H9 (cell line): ENCODE results near the gene ORAI2. TPM values are rescaled to one million over a fixed set of nuclear protein-coding genes. Genes with fewer than 3 reads are reported as not detected.

Source experiments
- DNase-seq: peaks from one replicate; pipeline ENCODE4 v3.0.0-alpha.2; 2017
- H2AFZ ChIP-seq: one replicate; pipeline ENCODE4 v1.6.1; 2013; ENCODE audit warnings: mild to moderate bottlenecking, low read length, control low read depth, moderate library complexity
- H2AK5ac ChIP-seq: 2 replicates; pipeline ENCODE4 v1.6.1; 2013; ENCODE audit warnings: low read length, control low read depth, mixed read lengths; ENCODE audit not compliant: insufficient read length
- H2BK120ac ChIP-seq: one replicate; pipeline ENCODE4 v1.6.1; 2013; ENCODE audit warnings: low read depth, mild to moderate bottlenecking, low read length, control low read depth, inconsistent platforms; ENCODE audit not compliant: poor library complexity, severe bottlenecking
- H2BK12ac ChIP-seq: 2 replicates; pipeline ENCODE4 v1.6.1; 2013; ENCODE audit warnings: low read length, control low read depth, mixed read lengths, low read depth; ENCODE audit not compliant: insufficient read length
- H2BK15ac ChIP-seq: 2 replicates; pipeline ENCODE4 v1.6.1; 2013; ENCODE audit warnings: low read depth, low read length, control low read depth
- H2BK20ac ChIP-seq: one replicate; pipeline ENCODE4 v1.6.1; 2013; ENCODE audit warnings: low read depth, mild to moderate bottlenecking, low read length, control low read depth, inconsistent platforms; ENCODE audit not compliant: poor library complexity, severe bottlenecking
- H2BK5ac ChIP-seq: 2 replicates; pipeline ENCODE4 v1.6.1; 2013; ENCODE audit warnings: low read length, control low read depth, mixed read lengths; ENCODE audit not compliant: insufficient read length
- H3K14ac ChIP-seq: 2 replicates; pipeline ENCODE4 v1.6.1; 2013; ENCODE audit warnings: low read length, control low read depth; ENCODE audit not compliant: insufficient read depth
- H3K18ac ChIP-seq: 2 replicates; pipeline ENCODE4 v1.6.1; 2013; ENCODE audit warnings: low read depth, mild to moderate bottlenecking, mixed read lengths, low read length, control low read depth; ENCODE audit not compliant: insufficient read length
- H3K23ac ChIP-seq: 2 replicates; pipeline ENCODE4 v1.6.1; 2013; ENCODE audit warnings: low read length, control low read depth, mixed read lengths, low read depth; ENCODE audit not compliant: insufficient read length
- H3K23me2 ChIP-seq: 2 replicates; pipeline ENCODE4 v1.6.1; 2013; ENCODE audit warnings: low read depth, mild to moderate bottlenecking, mixed read lengths, low read length, control low read depth; ENCODE audit not compliant: insufficient read length, poor library complexity, severe bottlenecking
- H3K27ac ChIP-seq: 2 replicates; pipeline ENCODE4 v1.5.1; 2013; ENCODE audit warnings: low read length, control low read depth, mixed read lengths, low read depth; ENCODE audit not compliant: insufficient read length
- H3K27me3 ChIP-seq: 2 replicates; pipeline ENCODE4 v1.6.1; 2013; ENCODE audit warnings: low read length, control low read depth, inconsistent platforms; ENCODE audit not compliant: insufficient read depth
- H3K4ac ChIP-seq: 2 replicates; pipeline ENCODE4 v1.6.1; 2013; ENCODE audit warnings: low read depth, mild to moderate bottlenecking, control low read depth, inconsistent platforms, low read length, moderate library complexity
- H3K4me1 ChIP-seq: 2 replicates; pipeline ENCODE4 v1.6.1; 2013; ENCODE audit warnings: low read length, control low read depth, inconsistent platforms; ENCODE audit not compliant: insufficient read depth
- H3K4me2 ChIP-seq: 2 replicates; pipeline ENCODE4 v1.6.1; 2013; ENCODE audit warnings: low read length, control low read depth, mixed read lengths; ENCODE audit not compliant: insufficient read length, insufficient read depth
- H3K56ac ChIP-seq: 2 replicates; pipeline ENCODE4 v1.6.1; 2013; ENCODE audit warnings: low read depth, mild to moderate bottlenecking, mixed read lengths, low read length, control low read depth; ENCODE audit not compliant: insufficient read length
- H3K79me1 ChIP-seq: 2 replicates; pipeline ENCODE4 v1.6.1; 2013; ENCODE audit warnings: low read depth, mild to moderate bottlenecking, moderate library complexity, low read length, control low read depth, inconsistent platforms; ENCODE audit not compliant: insufficient read depth, poor library complexity, severe bottlenecking
- H3K79me2 ChIP-seq: 2 replicates; pipeline ENCODE4 v1.6.1; 2013; ENCODE audit warnings: low read length, control low read depth, inconsistent platforms; ENCODE audit not compliant: insufficient read depth
- H3K9ac ChIP-seq: 2 replicates; pipeline ENCODE4 v1.6.1; 2013; ENCODE audit warnings: low read length, control low read depth, mixed read lengths; ENCODE audit not compliant: insufficient read length; ENCODE audit errors: extremely low read depth
- H3K9me3 ChIP-seq: one replicate; pipeline ENCODE4 v1.6.1; 2013; ENCODE audit warnings: low read depth, low read length, inconsistent platforms; ENCODE audit not compliant: control insufficient read depth
- H3T11ph ChIP-seq: one replicate; pipeline ENCODE4 v1.6.1; 2013; ENCODE audit warnings: mild to moderate bottlenecking, low read length, control low read depth, inconsistent platforms
- H4K20me1 ChIP-seq: one replicate; pipeline ENCODE4 v1.6.1; 2013; ENCODE audit not compliant: control insufficient read depth, insufficient read length, insufficient read depth
- H4K5ac ChIP-seq: 2 replicates; pipeline ENCODE4 v1.6.1; 2013; ENCODE audit warnings: low read depth, mild to moderate bottlenecking, mixed read lengths, low read length, control low read depth; ENCODE audit not compliant: insufficient read length
- H4K8ac ChIP-seq: replicated peaks from 2 replicates; pipeline ENCODE4 v1.6.1; 2013; ENCODE audit warnings: low read length, control low read depth, mixed read lengths, low read depth; ENCODE audit not compliant: insufficient read length
- H4K91ac ChIP-seq: 2 replicates; pipeline ENCODE4 v1.6.1; 2013; ENCODE audit warnings: low read depth, mild to moderate bottlenecking, moderate library complexity, mixed read lengths, low read length, control low read depth; ENCODE audit not compliant: insufficient read length
- H3K27ac Mint-ChIP-seq, 3 experiments: 2 replicates in 2 of 3; 3 replicates in 1 of 3; pipeline ENCODE4 v1.8.0; 2020 to 2021; ENCODE audit warnings: mixed read lengths in 3 of 3, mild to moderate bottlenecking in 1 of 3, moderate library complexity in 1 of 3
- H3K27me3 Mint-ChIP-seq: 2 replicates; pipeline ENCODE4 v1.8.0; 2021; ENCODE audit warnings: low read depth, mild to moderate bottlenecking, moderate library complexity, mixed read lengths
- H3K36me3 Mint-ChIP-seq, 3 experiments: 2 replicates in 2 of 3; 3 replicates in 1 of 3; pipeline ENCODE4 v1.8.0; 2020 to 2021; ENCODE audit warnings: low read depth in 3 of 3, mixed read lengths in 3 of 3; ENCODE audit not compliant: insufficient read depth in 1 of 3
- H3K4me1 Mint-ChIP-seq, 2 experiments: 2 replicates each; pipeline ENCODE4 v1.8.0; 2020; ENCODE audit warnings: mixed read lengths in 2 of 2
- H3K4me3 Mint-ChIP-seq, 2 experiments: 2 replicates in 1 of 2; 3 replicates in 1 of 2; pipeline ENCODE4 v1.8.0; 2020 to 2021; ENCODE audit warnings: mild to moderate bottlenecking in 2 of 2, mixed read lengths in 2 of 2, moderate library complexity in 1 of 2
- H3K9me3 Mint-ChIP-seq, 2 experiments: 2 replicates in 1 of 2; 3 replicates in 1 of 2; pipeline ENCODE4 v1.8.0; 2020; ENCODE audit warnings: mild to moderate bottlenecking in 2 of 2, mixed read lengths in 2 of 2, moderate library complexity in 1 of 2
- CTCF ChIP-seq: fragments of 200-600 bp; sonication (generic); conservative IDR thresholded peaks from 3 replicates; pipeline ENCODE4 v1.8.0; 2021; ENCODE audit warnings: antibody characterized with exemption, mild to moderate bottlenecking
- WGBS: extraction: QIAGEN DNeasy Blood & Tissue Kit; methylation state at CpG from one replicate; pipeline ENCODE4 v1.1.7; 2013; ENCODE audit warnings: missing lambda C conversion rate, low lambda C conversion rate, mixed read lengths; ENCODE audit not compliant: insufficient read length; ENCODE audit errors: extremely low coverage; 5-methylcytosine and 5-hydroxymethylcytosine counted together
- total RNA-seq: library from RNA; stranded (reverse); gene quantifications from 2 replicates; pipeline ENCODE4 v1.2.1, GENCODE V29; 2021

The ORAI2 gene
- total RNA-seq, 1 experiment from 2014 or later, result 26.6 TPM

DNA sequence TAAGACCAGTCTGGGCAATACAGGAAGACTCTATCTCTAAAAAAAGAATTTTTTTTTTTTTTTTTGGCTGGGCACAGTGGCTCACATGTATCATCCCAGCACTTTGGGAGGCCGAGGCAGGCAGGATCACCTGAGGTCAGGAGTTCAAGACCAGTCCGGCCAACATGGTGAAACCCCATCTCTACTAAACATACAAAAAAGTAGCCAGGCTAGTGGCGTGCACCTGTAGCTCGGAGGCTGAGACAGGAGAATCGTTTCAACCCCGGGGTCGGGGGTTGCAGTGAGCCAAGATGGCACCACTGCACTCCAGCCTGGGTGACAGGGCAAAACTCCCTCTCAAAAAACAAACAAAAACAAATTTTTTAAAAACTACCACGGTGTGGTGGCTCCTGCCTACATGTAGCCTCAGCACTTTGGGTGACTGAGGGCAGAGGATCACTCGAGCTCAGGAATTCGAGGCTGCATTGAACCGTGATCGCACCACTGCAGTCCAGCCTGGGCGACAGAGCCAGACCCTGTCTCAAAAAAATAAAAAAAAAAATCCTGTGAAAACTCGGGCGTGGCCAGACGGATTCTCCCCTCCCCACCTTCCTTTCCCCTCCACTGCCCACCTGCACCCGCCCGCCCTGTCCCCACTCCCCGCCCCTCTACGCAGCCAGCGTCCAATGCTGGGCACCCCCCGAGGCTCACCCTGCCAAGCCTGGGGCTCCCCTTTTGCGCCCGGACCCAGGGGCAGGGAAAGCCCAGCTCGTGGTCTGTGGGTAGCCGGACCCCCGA is 745 bp upstream of the ORAI2 start:
- no peak overlapping the region for H2AFZ ChIP-seq
- no CpG with 5 or more reads among the region's 27 CpGs for WGBS

More for the DNA sequence above, 745 bp upstream of the ORAI2 start:
- Histone ChIP-seq H3K27ac (no peak overlapping the region), H3K4me2 (peak overlapping the region; percentile 40), H3K4me1 (no peaks in the 10 kb centered on the region; the same call in 1 of the 2 replicates), H2BK120ac (no peak overlapping the region), H3K23me2 (peaks cover 9% of the 10 kb centered on the region), H3K4ac (no peak overlapping the region), H4K20me1 (no peaks in the 10 kb centered on the region), H3K56ac (no peak overlapping the region), H3T11ph (no peak overlapping the region), H4K8ac (no peak overlapping the region), H3K79me1 (no peaks in the 10 kb centered on the region), H3K23ac (no peak overlapping the region), H3K79me2 (no peaks in the 10 kb centered on the region), H3K18ac (peak overlapping the region; percentile 54), H2BK15ac (no peak overlapping the region), H2BK12ac (no peak overlapping the region), H2BK20ac (no peak overlapping the region), H3K9ac (no peak overlapping the region), H2AK5ac (no peak overlapping the region), H4K5ac (no peak overlapping the region), H3K27me3 (no peaks in the 10 kb centered on the region), H2BK5ac (no peak overlapping the region), H3K9me3 (no peaks in the 10 kb centered on the region), H3K14ac (peak overlapping the region; percentile 55; the same call in 1 of the 2 replicates), H4K91ac (no peak overlapping the region)
- peak overlapping the region; percentile 75 to 79 for H3K4me3 Mint-ChIP-seq
- peaks cover 21% of the 10 kb centered on the region in 2 experiments for H3K4me1 Mint-ChIP-seq
- H3K9me3 Mint-ChIP-seq, result no peaks in the 10 kb centered on the region
- peak; percentile 33 for DNase-seq
- peaks cover 0 to 16% (median 0%) of the 10 kb centered on the region in 3 experiments; a peak in 3 of 7 replicates for H3K36me3 Mint-ChIP-seq
- H3K27ac Mint-ChIP-seq, result no peak overlapping the region; a peak in 1 of 7 replicates
- H3K27me3 Mint-ChIP-seq, result peaks cover 8% of the 10 kb centered on the region
- TF ChIP-seq CTCF, result no peak
